Mononuclear cell (primary cell): ENCODE data around the gene BFAR. TPM values are rescaled to one million over a fixed set of nuclear protein-coding genes. Genes with fewer than 3 reads are reported as not detected.
"Not testable (repeated sequence)": the region's sequence is repeated elsewhere in the genome, so short reads cannot be mapped to it uniquely, and the experiment has no call there.

Source experiments
- H3K27me3 ChIP-seq: 2 replicates; pipeline ENCODE4 v1.6.0; 2011; ENCODE audit warnings: low read length, control low read depth; ENCODE audit not compliant: insufficient read depth
- H3K4me1 ChIP-seq: 2 replicates; pipeline ENCODE4 v1.5.1; 2011; ENCODE audit warnings: mild to moderate bottlenecking, low read length, control low read depth; ENCODE audit not compliant: insufficient read depth
- H3K4me3 ChIP-seq: 2 replicates; pipeline ENCODE4 v1.5.1; 2011; ENCODE audit warnings: mild to moderate bottlenecking, low read length, moderate library complexity
- H3K9me3 ChIP-seq: 2 replicates; pipeline ENCODE4 v1.5.1; 2011; ENCODE audit warnings: low read depth, mild to moderate bottlenecking, control low read depth, low read length
- total RNA-seq: library from RNA; depleted of rRNA; stranded (reverse); fragments of >200 nt; gene quantifications from one replicate; pipeline ENCODE4 v1.2.3, GENCODE V29; 2012

BFAR gene
- total RNA-seq, 1 donor: 70.0 TPM

- not testable (repeated sequence) for H3K4me1 ChIP-seq, H3K27me3 ChIP-seq, H3K4me3 ChIP-seq, H3K9me3 ChIP-seq
Observed at GRCh38 chr16:14702672-14703071, 69.9 kb downstream of the BFAR start.

GRCh38 chr16:14703156-14704011 is 70.6 kb downstream of the BFAR start, which contains the start of gene NPIPA3:
NPIPA3 (plus strand) TSS chr16:14703411; CDS start chr16:14708944, 5,533 bp downstream.
- not testable (repeated sequence) for H3K4me3 ChIP-seq, H3K9me3 ChIP-seq, H3K27me3 ChIP-seq

More at GRCh38 chr16:14703156-14704011, 70.6 kb downstream of the BFAR start, which contains the start of gene NPIPA3:
- not testable (repeated sequence) for H3K4me1 ChIP-seq

Other genes with a start within 250 kb of the BFAR start
- 37.2 TPM for gene PARN, start 2.7 kb upstream of the BFAR start, total RNA-seq
- gene PLA2G10, start 61.4 kb downstream of the BFAR start, total RNA-seq: not detected
- not detected for gene NPIPA3, start 70.5 kb downstream of the BFAR start, total RNA-seq
- gene NPIPA2, start 109.6 kb downstream of the BFAR start, total RNA-seq: 0.21 TPM
- 16.4 TPM for gene NOMO1, start 200.8 kb downstream of the BFAR start, total RNA-seq